Fibroblast of villous mesenchyme (primary cell): Measurements from ENCODE around the gene ZNF768. TPM values are rescaled to one million over a fixed set of nuclear protein-coding genes. Genes with fewer than 3 reads are reported as not detected.
A peak's percentile ranks its signal among the peaks of the same experiment; 100 is the strongest.
"Not testable (repeated sequence)": the region's sequence is repeated elsewhere in the genome, so short reads cannot be mapped to it uniquely, and the experiment has no call there.

Experiments used
- DNase-seq: peaks from one replicate; pipeline ENCODE4 v3.0.0-alpha.2; 2010; ENCODE audit warnings: low read depth
- H3K4me3 ChIP-seq: 2 replicates; pipeline ENCODE4 v1.5.1; 2011; ENCODE audit warnings: low read depth, mild to moderate bottlenecking, low read length
- CTCF ChIP-seq: IDR thresholded peaks from 2 replicates; pipeline ENCODE4 v1.5.1; 2012; ENCODE audit warnings: low read depth, mild to moderate bottlenecking, low read length; ENCODE audit not compliant: insufficient read depth
- total RNA-seq: library from RNA; depleted of rRNA; stranded (reverse); fragments of >200 nt; gene quantifications from 2 replicates; pipeline ENCODE4 v1.2.3, GENCODE V29; 2012

Gene ZNF768
- total RNA-seq, 1 donor = 22.0 TPM

DNA sequence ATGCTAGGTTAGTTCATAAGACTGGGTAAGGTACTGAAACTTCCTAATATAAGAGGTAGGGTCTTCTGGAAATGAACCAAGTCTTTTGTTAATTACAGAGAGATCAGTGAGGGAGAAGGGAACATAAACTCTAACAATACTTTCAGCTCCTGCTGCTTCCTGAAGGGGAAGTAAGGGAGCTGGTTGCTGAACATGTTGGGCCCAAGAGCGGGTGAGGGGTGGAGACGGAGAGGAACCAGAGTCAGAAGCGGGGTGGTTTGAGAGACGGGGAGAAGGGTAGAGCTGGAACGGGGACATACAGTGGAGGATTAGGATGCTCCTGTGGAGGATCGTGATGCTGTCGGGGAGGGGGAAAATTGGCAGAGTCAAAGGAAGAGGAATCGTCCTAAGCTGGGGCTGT is 19.7 kb upstream of the ZNF768 start:
- no peak for TF ChIP-seq CTCF
- no peak overlapping the region for H3K4me3 ChIP-seq
- no peak for DNase-seq

GRCh38 chr16:30543067-30543466 is 16.7 kb upstream of the ZNF768 start:
- no peak for TF ChIP-seq CTCF
- DNase-seq = no peak
- no peak overlapping the region for H3K4me3 ChIP-seq

DNA sequence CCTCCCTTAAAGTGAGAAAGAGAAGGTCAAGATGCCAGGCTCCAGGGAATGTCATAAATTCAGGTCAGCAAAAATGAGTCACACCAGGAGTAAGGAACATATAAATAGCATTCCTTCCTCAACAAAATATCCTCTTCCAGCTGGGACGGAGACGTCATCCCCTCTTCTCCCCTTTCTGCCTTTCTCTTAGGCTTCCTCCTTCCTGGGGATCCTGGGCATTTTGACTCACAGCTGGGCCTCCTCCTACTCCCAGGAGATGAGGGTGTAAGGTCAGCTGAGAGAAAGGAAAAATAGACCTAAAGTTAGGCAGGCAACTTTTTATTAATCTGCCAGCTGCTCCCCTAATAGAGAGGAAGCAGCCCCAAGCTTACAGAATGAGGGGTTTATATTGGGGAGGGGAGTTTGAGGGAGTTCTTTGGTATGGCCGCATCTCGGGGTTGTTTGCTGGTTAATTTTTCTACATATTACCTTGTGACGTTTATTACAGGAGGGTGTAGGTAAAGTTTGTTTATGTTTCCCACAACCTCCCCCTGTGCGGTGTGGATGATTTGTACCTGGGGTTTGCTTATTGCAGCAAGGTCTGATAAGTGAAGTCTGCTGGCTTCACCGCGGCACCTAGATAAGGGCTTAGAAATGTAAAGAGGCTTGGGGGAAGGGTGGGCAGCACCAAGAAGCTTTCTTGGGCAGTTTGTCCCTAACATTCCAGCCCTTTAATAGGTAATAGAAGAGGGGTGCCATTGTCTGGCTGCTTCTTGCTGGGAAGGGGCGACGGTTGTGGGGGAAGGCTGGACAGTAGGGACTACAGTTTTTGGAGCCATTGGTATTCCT is 15.3 kb upstream of the ZNF768 start:
- no peak for TF ChIP-seq CTCF
- DNase-seq = peak; percentile 80

GRCh38 chr16:30540916-30541464 is 14.6 kb upstream of the ZNF768 start:
- DNase-seq, H3K4me3 ChIP-seq: not testable (repeated sequence)

More for the DNA sequence above, 15.3 kb upstream of the ZNF768 start:
- no peak overlapping the region for H3K4me3 ChIP-seq

GRCh38 chr16:30539986-30540526 is 13.7 kb upstream of the ZNF768 start:
- not testable (repeated sequence) for DNase-seq, H3K4me3 ChIP-seq

- no peak for TF ChIP-seq CTCF
- no peak for DNase-seq
- H3K4me3 ChIP-seq = no peak overlapping the region
These were observed 12.9 kb upstream of the ZNF768 start for GRCh38 chr16:30539000-30539964.

- not testable (repeated sequence) for H3K4me3 ChIP-seq, DNase-seq
These were observed 10.1 kb upstream of the ZNF768 start for GRCh38 chr16:30536391-30537024.
